GM12878 (cell line): ENCODE results near the gene MLXIP. TPM values are rescaled to one million over a fixed set of nuclear protein-coding genes. Genes with fewer than 3 reads are reported as not detected.

Experiments used
- ATAC-seq: fragments of 200-7000 bp; cut with Tn5 transposase; 3 replicates; pipeline ENCODE4 v1.9.1; 2020; ENCODE audit warnings: mild to moderate bottlenecking, moderate library complexity
- BruUV-seq: library from RNA; stranded (reverse); fragments of 400-500 nt; replicated peaks from 2 replicates; lab custom pipeline; 2021; lab: Mats Ljungman, UMichigan
- CTCF ChIA-PET: fragments of 300-600 bp; sonication (Branson Sonifier 250); formaldehyde crosslinking; extraction: SDS; loops from one replicate; lab custom pipeline; 2021; ENCODE audit warnings: inconsistent platforms; lab: Yijun Ruan, JAX
- POLR2A ChIA-PET: fragments of 350-600 bp; formaldehyde crosslinking; extraction: SDS; loops from one replicate; lab custom pipeline; 2021; ENCODE audit warnings: inconsistent platforms; lab: Charles Lee
- RAD21 ChIA-PET: fragments of 300-600 bp; sonication (Branson Sonifier 250); formaldehyde crosslinking; loops from one replicate; lab custom pipeline; 2023; ENCODE audit warnings: antibody characterized with exemption; ENCODE audit not compliant: unreplicated experiment; lab: Charles Lee
- SMC1A ChIA-PET: fragments of 300-600 bp; sonication (Branson Sonifier 250); formaldehyde crosslinking; loops from one replicate; lab custom pipeline; 2023; ENCODE audit not compliant: unreplicated experiment, uncharacterized antibody; lab: Charles Lee
- DNase-seq: peaks from one replicate; pipeline ENCODE4 v3.0.0-alpha.2; 2011; ENCODE audit warnings: low read depth, low spot score
- FAIRE-seq: peaks from 3 replicates; lab custom pipeline; 2011; peaks lifted over from hg19 to GRCh38; lab: Jason Lieb, UNC
- H2AFZ ChIP-seq: 2 replicates; pipeline ENCODE4 v1.6.0; 2011; ENCODE audit warnings: low read depth, low read length, control low read depth; ENCODE audit not compliant: control insufficient read depth
- H3K27ac ChIP-seq: 2 replicates; pipeline ENCODE4 v1.5.1; 2011; ENCODE audit warnings: control low read depth; ENCODE audit not compliant: control insufficient read depth, insufficient read depth
- H3K27me3 ChIP-seq, 2 experiments: replicated peaks in 1 of 2; 2 replicates each; pipeline versions ENCODE4 v1.6.0 to v1.6.1; 2011; ENCODE audit warnings: low read length in 1 of 2; ENCODE audit not compliant: control insufficient read depth in 2 of 2, insufficient read depth in 2 of 2
- H3K36me3 ChIP-seq, 2 experiments: 2 replicates each; pipeline ENCODE4 v1.5.1; 2011; ENCODE audit warnings: low read length in 1 of 2; ENCODE audit not compliant: control insufficient read depth in 2 of 2, insufficient read depth in 2 of 2
- H3K4me1 ChIP-seq: 2 replicates; pipeline ENCODE4 v1.6.1; 2011; ENCODE audit warnings: mild to moderate bottlenecking, low read length, moderate library complexity, mixed read lengths; ENCODE audit not compliant: control insufficient read depth, insufficient read depth
- H3K4me2 ChIP-seq: 2 replicates; pipeline ENCODE4 v1.6.0; 2011; ENCODE audit warnings: control low read depth; ENCODE audit not compliant: control insufficient read depth, insufficient read depth
- H3K4me3 ChIP-seq: fragments of 200-600 bp; sonication (generic); 2 replicates; pipeline ENCODE4 v1.5.1; 2016
- H3K79me2 ChIP-seq: 2 replicates; pipeline ENCODE4 v1.6.0; 2011; ENCODE audit warnings: low read length; ENCODE audit not compliant: control insufficient read depth, insufficient read depth
- H3K9ac ChIP-seq: 2 replicates; pipeline ENCODE4 v1.8.0; 2011; ENCODE audit warnings: low read length, control low read depth, mixed read lengths; ENCODE audit not compliant: control insufficient read depth, insufficient read depth
- H3K9me3 ChIP-seq: replicated peaks from 3 replicates; pipeline ENCODE4 v1.5.1; 2011; ENCODE audit warnings: mild to moderate bottlenecking, low read length; ENCODE audit not compliant: control insufficient read depth, insufficient read depth
- H4K20me1 ChIP-seq: 2 replicates; pipeline ENCODE4 v1.6.0; 2011; ENCODE audit not compliant: control insufficient read depth, insufficient read depth
- BACH1 ChIP-seq: fragments of 450-650 bp; IDR thresholded peaks from 2 replicates; pipeline ENCODE4 v1.6.1; 2017; ENCODE audit warnings: mild to moderate bottlenecking, borderline replicate concordance
- BHLHE40 ChIP-seq, 2 experiments: fragments of 450-650 bp in 1 of 2; IDR thresholded peaks; 2 replicates each; pipeline ENCODE4 v1.6.1; 2011 to 2017; ENCODE audit warnings: low read depth in 2 of 2, borderline replicate concordance in 1 of 2, improper control_type of control experiment in 1 of 2, low read length in 1 of 2, mild to moderate bottlenecking in 1 of 2
- HCFC1 ChIP-seq: fragments of 150-350 bp; IDR thresholded peaks from 2 replicates; pipeline ENCODE4 v1.6.1; 2014; ENCODE audit warnings: low read length
- MTA3 ChIP-seq: IDR thresholded peaks from 2 replicates; pipeline ENCODE4 v1.6.1; 2012; ENCODE audit warnings: low read length, inconsistent platforms, borderline replicate concordance
- SREBF2 ChIP-seq: IDR thresholded peaks from 2 replicates; pipeline ENCODE4 v1.6.1; 2012; ENCODE audit warnings: mild to moderate bottlenecking, low read length
- WRNIP1 ChIP-seq: IDR thresholded peaks from 2 replicates; pipeline ENCODE4 v1.6.1; 2011; ENCODE audit warnings: low read depth, low read length, improper control_type of control experiment, borderline replicate concordance
- WGBS: methylation state at CpG from one replicate; pipeline ENCODE4 v1.1.6; 2016; ENCODE audit warnings: low lambda C conversion rate; ENCODE audit not compliant: insufficient replicate concordance, insufficient coverage; ENCODE audit errors: missing lambda C conversion rate; 5-methylcytosine and 5-hydroxymethylcytosine counted together
- in situ Hi-C: fragments of 300-500 bp; cut with MboI; formaldehyde crosslinking; loops from 9 replicates; pipeline ENCODE4 v1.14.3; 2018; ENCODE audit warnings: mixed read lengths
- intact Hi-C: fragments of 100-400 bp; cut with micrococcal nuclease; formaldehyde crosslinking; loops from one replicate; pipeline ENCODE4 v1.14.2; 2022; ENCODE audit not compliant: unreplicated experiment
- polyA plus RNA-seq, 11 experiments: library from polyadenylated mRNA; depleted of rRNA in 4 of 11; unstranded in 6 of 11; stranded (reverse) in 5 of 11; fragments of >200 nt; fragmentation: Nextera tagmentation in 4 of 11; fragmentation: Illumina TruSeq in 1 of 11; extraction: Ambion mirVana in 4 of 11; extraction: Trizol in 1 of 11; gene quantifications; 1 replicate in 1 of 11; 2 replicates in 10 of 11; pipeline versions ENCODE4 v1.2.1 to v1.2.3, GENCODE V29; 2011 to 2016; ENCODE audit warnings: inconsistent platforms in 2 of 11, missing spikeins in 2 of 11, low read depth in 1 of 11
- total RNA-seq, 4 experiments: library from RNA; depleted of rRNA in 3 of 4; stranded (reverse); fragments of >200 nt in 3 of 4; fragmentation: Illumina TruSeq in 1 of 4; extraction: Trizol in 1 of 4; gene quantifications; 2 replicates each; pipeline versions ENCODE4 v1.2.1 to v1.2.3, GENCODE V29; 2013 to 2021
- TF ChIP-seq, protein P1 (sequence below): fragments of 450-650 bp; formaldehyde crosslinking; IDR thresholded peaks from 2 replicates; pipeline ENCODE4 v1.4.0; 2022; ENCODE audit warnings: mild to moderate bottlenecking, moderate library complexity

Gene MLXIP
- total and polyA plus RNA-seq, 10 of the 15 experiments (the other 5 are each of a cell fraction or from before 2014, with no cell fraction given), result 1.1 to 23.7 (median 7.0) TPM

DNA sequence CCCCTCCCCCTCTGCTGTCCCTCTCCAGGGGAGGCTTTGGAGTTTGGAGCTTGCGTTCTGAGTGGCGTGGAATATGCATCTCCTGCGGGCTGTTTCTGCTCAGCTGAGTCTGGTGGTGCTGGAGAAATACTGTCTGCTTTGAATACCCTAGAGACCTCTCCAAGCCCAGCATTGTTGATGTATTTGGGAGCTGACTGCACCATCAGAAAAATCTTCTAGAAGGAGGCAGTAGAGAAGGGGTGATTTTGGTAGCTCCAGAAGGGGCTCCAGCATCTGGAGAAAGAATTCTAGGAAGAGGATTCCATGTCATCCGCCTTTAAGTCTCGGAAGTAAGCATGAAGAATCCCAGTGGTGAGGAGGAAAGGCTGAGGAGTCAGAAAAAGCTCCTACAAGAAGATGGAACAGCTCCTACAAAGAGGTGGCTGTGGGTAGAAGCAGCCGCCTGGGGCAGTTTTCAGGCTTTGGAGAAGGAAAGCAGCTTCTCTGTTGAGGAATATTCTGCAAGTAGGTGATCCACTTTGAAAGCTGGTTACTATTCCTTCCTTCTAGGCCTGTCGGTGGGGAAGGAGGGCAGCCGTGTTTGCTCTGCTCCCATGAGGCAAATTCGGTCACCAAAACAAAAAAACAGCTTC lies 9.7 kb downstream of the MLXIP start:
- ChIA-PET POLR2A (interaction anchor here (0.6 to 2.2 kb wide), 5 partner anchors 8 to 395 kb away, joined by 3 to 8 read pairs (median 4); no protein-coding TSS in a partner anchor), CTCF (interaction anchor here (0.6 to 2.2 kb wide), 7 partner anchors 8 to 324 kb away, joined by 3 to 10 read pairs (median 6); partner anchors contain the start of gene MLXIP), RAD21 (interaction anchor here (0.6 to 1.2 kb wide), 2 partner anchors 8 to 10 kb away, joined by 4 read pairs; no protein-coding TSS in a partner anchor), SMC1A (interaction anchor here (0.7 to 1.9 kb wide), 6 partner anchors 10 to 34 kb away, joined by 3 to 7 read pairs (median 4); partner anchors contain the start of gene MLXIP)
- TF ChIP-seq BACH1 (no peak), SREBF2 (no peak), BHLHE40 (IDR thresholded peaks at IDR 0.05; ENCODE audit: borderline replicate concordance in 1 of 2, low read depth in 2 of 2, low read length in 1 of 2) (no peak), HCFC1 (no peak), WRNIP1 (no peak), MTA3 (no peak)
- TF ChIP-seq, protein P1, sequence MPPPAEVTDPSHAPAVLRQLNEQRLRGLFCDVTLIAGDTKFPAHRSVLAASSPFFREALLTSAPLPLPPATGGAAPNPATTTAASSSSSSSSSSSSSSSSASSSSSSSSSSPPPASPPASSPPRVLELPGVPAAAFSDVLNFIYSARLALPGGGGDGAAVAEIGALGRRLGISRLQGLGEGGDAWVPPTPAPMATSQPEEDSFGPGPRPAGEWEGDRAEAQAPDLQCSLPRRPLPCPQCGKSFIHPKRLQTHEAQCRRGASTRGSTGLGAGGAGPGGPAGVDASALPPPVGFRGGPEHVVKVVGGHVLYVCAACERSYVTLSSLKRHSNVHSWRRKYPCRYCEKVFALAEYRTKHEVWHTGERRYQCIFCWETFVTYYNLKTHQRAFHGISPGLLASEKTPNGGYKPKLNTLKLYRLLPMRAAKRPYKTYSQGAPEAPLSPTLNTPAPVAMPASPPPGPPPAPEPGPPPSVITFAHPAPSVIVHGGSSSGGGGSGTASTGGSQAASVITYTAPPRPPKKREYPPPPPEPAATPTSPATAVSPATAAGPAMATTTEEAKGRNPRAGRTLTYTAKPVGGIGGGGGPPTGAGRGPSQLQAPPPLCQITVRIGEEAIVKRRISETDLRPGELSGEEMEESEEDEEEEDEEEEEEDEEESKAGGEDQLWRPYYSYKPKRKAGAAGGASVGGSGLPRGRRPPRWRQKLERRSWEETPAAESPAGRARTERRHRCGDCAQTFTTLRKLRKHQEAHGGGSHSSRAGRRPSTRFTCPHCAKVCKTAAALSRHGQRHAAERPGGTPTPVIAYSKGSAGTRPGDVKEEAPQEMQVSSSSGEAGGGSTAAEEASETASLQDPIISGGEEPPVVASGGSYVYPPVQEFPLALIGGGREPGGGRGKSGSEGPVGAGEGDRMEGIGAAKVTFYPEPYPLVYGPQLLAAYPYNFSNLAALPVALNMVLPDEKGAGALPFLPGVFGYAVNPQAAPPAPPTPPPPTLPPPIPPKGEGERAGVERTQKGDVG (CRISPR knock-in tag), result no peak
- H3K4me2 ChIP-seq, result no peak overlapping the region
- no peak overlapping the region for H3K4me3 ChIP-seq
- no peak overlapping the region for H3K9ac ChIP-seq
- H4K20me1 ChIP-seq, result no peaks in the 10 kb centered on the region
- 77% methylated on average over 9 of the region's 9 CpGs for WGBS
- ATAC-seq (no peak), FAIRE-seq (no peak), DNase-seq (no peak)
- H3K27ac ChIP-seq, result no peak overlapping the region
- intact Hi-C loops, result no loop called here
- peaks cover 4% of the 10 kb centered on the region for H3K4me1 ChIP-seq
- H2AFZ ChIP-seq, result no peak overlapping the region
- no TSS peak for BruUV-seq
- H3K27me3 ChIP-seq, result no peaks in the 10 kb centered on the region
- peaks cover 0 to 1% of the 10 kb centered on the region in 2 experiments; a peak in 2 of 4 replicates for H3K36me3 ChIP-seq
- in situ Hi-C loops, result no loop called here
- H3K79me2 ChIP-seq, result no peaks in the 10 kb centered on the region
- H3K9me3 ChIP-seq, result no peaks in the 10 kb centered on the region
